PC-9 (cell line): ENCODE measurements around the gene SKIL.

Source experiments
- EZH2 ChIP-seq: fragments of 200-600 bp; sonication (generic); IDR thresholded peaks from 2 replicates; pipeline ENCODE4 v1.8.0; 2017; ENCODE audit warnings: antibody characterized with exemption, low read depth
- TF ChIP-seq, protein P1 (sequence below): fragments of 200-600 bp; sonication (generic); conservative IDR thresholded peaks from 2 replicates; pipeline ENCODE4 v1.6.1; 2017; ENCODE audit warnings: mixed run types, antibody characterized with exemption, mild to moderate bottlenecking, moderate library complexity

DNA sequence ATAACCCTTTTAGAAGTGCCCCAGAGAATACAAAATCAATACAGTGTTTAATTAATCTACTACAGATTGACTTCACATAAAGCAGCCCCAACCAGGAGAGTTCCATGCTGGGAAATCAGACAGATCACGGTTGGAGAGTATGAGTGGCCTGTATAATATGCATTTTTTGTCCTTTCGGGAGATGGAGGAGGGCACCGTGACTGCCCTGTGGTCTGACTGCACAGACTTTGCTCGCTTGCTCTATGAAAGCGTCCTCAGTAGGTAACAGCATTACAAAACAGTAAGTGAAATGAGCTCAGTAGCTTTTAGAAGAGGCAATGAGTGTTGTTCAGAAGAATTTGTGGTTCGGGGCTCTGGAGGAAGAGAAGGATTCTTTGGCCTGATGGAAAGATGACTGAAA, 34.2 kb upstream of the SKIL start:
- no peak for TF ChIP-seq EZH2
- TF ChIP-seq, protein P1, sequence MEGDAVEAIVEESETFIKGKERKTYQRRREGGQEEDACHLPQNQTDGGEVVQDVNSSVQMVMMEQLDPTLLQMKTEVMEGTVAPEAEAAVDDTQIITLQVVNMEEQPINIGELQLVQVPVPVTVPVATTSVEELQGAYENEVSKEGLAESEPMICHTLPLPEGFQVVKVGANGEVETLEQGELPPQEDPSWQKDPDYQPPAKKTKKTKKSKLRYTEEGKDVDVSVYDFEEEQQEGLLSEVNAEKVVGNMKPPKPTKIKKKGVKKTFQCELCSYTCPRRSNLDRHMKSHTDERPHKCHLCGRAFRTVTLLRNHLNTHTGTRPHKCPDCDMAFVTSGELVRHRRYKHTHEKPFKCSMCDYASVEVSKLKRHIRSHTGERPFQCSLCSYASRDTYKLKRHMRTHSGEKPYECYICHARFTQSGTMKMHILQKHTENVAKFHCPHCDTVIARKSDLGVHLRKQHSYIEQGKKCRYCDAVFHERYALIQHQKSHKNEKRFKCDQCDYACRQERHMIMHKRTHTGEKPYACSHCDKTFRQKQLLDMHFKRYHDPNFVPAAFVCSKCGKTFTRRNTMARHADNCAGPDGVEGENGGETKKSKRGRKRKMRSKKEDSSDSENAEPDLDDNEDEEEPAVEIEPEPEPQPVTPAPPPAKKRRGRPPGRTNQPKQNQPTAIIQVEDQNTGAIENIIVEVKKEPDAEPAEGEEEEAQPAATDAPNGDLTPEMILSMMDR: no peak
